Fibroblast of lung (primary cell): ENCODE results near the gene IL17C.

ENCODE experiments used
- CTCF ChIP-seq, 2 donors: IDR thresholded peaks in 1 of 2; conservative IDR thresholded peaks in 1 of 2; 1 replicate in 1 of 2; 2 replicates in 1 of 2; pipeline ENCODE4 v1.5.1; 2011 to 2012; ENCODE audit warnings: low read length in 2 of 2, control low read depth in 1 of 2, inconsistent platforms in 1 of 2, low read depth in 1 of 2, mild to moderate bottlenecking in 1 of 2
- EZH2 ChIP-seq: IDR thresholded peaks from 2 replicates; pipeline ENCODE4 v1.5.1; 2012; ENCODE audit warnings: low read length, control low read depth, mild to moderate bottlenecking; ENCODE audit errors: missing control alignments

DNA sequence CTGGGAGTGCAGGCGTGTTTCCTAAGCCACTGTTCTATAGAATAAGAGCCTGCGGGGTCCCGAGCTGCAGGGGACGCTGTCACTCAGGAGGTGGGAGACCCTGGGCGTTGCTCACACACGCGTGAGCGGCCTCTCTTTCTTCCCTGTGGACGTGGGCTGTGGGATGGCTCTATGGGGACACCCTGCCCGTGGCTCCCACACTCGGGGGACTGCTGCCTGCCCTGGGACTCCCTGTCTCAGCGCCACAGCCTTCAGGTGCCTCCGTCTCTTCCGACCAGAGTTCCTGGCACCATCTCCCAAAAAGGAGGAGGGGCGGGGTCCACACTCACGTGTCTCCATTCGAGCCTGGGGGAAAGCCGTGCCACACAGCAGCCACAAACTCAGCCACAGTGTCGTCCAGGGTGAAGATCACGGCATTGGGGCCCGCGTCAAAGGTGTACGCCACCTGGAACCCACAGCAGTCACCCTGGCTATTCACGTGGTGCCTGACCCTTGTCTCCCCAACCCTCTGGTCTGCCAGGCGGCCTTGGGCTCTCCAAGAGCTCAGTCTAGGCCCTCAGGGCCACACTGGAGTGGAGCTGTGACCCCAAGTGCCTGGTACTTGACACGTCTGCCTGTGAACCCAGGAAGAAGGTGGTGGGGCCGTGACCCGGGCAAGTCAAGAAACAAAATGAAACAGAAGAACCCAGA is 16.1 kb downstream of the IL17C start:
- no peak for TF ChIP-seq CTCF (conservative IDR thresholded peaks at IDR 0.05 in 1 of 2, IDR thresholded peaks at IDR 0.05 in 1 of 2; ENCODE audit: low read depth in 1 of 2, low read length in 2 of 2)
- TF ChIP-seq EZH2: no peak
